A172 (cell line): Measurements from ENCODE around the gene CES2. TPM values are rescaled to one million over a fixed set of nuclear protein-coding genes. Genes with fewer than 3 reads are reported as not detected.
"Not testable (repeated sequence)": the region's sequence is repeated elsewhere in the genome, so short reads cannot be mapped to it uniquely, and the experiment has no call there.

Source experiments
- DNase-seq: peaks from one replicate; pipeline ENCODE4 v3.0.0-alpha.2; 2015; ENCODE audit warnings: low spot score
- total RNA-seq: library from RNA; depleted of rRNA; stranded (reverse); fragments of >200 nt; shearing (Covaris generic); gene quantifications from 2 replicates; pipeline ENCODE4 v1.2.3, GENCODE V29; 2014; rRNA removed

The CES2 gene
- total RNA-seq, 1 experiment from 2014 or later, result 19.7 TPM

DNA sequence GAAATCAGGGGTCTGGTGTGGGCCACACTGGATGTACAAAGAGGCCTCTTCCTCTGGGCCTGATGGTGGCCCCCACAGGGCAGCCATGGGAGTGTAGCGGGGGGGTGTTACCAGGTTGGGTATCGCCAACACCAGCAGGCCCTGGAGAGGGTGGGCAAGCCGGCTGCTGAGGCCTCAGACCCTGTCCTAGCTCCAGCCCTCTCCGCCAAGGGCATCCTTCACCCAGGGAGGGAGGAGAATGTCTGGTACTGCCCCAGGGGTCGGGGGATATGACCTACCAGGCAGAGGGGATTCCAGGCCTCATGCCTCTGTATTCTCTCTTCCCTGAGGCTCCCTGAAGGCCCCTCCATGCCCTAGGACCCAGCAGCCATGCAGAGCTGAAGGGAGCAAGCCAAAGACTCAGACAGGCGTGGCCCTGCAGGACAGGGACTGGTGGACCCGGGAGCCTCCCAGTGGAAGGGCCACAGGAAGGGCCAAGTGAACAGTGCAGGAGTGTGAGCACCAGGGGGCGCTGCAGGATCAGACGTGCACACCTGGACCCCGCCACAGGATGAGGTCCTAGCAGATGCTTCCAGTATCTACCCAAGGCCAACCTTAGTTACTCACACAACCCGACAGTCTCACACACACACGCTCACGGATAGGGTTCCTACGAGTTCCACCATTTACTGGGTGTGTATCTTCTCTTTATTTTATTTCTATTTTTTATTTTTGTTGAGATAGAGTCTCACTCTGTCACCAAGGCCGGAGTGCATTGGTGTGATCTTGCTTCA is 42.2 kb downstream of the CES2 start:
- DNase-seq, result peak; percentile 86

DNA sequence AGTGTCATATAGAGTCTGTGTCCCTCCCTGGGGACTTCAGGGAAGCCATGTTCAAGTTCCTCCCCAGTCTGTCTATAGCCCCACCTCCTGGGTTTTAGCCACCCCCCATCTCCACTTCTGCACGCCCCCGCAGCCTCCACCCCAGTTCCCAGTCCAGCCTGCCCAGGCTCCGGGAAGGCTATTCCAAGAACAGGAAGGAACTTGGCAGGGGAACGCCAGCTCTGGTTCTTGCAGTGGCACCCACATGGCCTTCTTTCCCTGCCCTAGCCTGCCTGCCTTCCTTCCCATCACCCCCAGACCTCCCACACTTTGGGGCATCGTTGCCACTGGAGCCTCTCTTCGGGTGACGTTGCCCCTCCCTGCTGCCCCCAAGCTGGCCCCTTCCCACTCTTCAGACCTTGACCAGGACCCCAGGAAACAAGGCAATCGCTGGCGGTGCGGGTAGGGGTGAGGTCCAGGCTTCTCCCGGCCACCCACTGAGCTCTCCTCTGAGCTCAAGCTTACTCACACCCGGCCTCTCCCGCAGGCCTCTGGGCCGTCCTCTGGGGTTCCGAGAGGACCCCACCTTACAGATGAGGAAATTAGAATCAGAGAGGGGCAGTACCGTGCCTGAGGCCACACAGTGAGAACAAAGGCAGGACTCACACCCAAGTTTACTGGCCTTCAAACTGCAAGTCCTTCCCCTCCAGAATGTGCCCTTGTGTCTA is 43.8 kb downstream of the CES2 start:
- DNase-seq, result peak; percentile 33

DNA sequence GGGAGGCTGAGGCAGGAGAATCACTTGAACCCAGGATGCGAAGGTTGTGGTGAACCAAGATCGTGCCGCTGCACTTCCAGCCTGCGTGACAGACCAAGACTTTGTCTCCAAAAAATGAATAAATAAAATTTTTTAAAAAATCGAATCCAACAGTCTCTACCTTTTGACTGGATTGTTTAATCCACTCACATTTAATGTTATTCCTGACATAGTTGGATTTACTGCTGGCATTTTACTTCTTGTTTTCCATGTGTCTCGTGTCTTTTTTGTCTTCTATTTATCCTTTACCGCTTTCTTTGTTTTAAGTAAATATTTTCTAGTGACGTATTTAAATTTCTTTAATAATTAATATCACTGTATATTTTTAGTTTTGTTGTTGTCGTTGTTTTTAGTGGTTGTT is 47.7 kb downstream of the CES2 start:
- no peak for DNase-seq

DNA sequence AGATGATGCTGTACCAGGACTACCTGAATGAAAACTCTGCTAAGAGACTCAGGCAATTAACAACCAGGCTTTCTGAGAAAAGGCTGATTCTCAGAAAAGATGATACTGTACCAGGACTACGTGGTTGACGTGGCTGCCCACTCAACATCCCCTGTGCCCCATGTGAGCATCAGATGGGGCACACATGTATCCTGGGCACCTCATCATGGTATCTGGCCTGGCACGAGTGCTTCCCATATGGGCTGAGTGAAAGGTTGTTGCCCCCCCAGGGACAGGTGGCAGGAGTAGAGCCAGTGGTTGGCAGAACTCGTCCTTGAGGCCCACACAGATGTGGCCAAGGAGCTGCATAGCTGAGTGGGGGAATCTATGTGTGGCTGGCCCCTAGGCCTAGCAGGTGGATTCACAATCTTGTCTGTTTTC is 49.6 kb downstream of the CES2 start:
- no peak for DNase-seq

DNA sequence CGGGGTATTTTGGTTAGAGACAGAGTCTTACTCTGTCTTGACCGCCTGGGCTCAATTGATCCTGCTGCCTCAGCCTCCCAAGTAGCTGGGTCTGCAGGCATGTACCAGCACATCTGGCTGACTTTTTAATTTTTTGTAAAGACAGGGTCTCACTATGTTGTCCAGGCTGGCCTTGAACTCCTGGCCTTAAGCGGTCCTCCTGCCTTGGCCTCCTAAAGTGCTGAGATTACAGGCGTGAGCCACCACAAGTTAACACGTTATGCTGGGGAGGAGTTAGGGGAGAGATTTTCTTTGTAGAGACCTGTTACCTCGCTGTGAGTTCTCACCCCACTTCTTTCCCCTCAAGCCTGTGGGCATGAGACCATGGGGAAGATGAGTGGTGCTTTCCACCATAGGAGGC is 51.2 kb downstream of the CES2 start:
- DNase-seq, result no peak

- no peak for DNase-seq
These were observed 53.0 kb downstream of the CES2 start, which contains the start of gene CES4A for GRCh38 chr16:66988197-66988788. CES4A (plus strand) TSS chr16:66988589; CDS start chr16:66988773, 184 bp downstream.

DNA sequence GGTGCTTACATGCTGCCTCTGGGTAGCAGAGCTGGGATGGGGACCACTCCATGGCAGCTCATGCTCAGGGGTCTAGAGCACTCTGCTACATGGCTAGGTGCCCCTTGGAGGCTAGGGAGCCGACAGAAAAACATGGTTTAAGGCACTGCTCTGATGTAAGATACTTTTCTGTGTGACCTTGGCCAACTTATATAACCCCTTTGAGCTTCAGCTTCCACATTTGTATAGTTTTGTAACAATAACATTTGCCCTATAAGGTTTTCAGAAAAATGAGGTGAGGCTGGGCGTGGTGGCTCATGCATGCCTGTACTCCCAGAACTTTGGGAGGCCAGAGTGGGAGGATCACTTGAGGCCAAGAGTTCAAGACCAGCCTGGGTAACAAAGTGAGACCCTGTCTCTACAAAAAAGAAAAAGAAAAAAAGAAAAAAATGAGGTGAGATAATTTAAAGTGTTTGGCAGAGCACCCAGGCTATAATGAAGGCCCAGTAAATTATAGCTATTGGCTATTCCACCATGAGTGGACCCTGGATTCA is 56.3 kb downstream of the CES2 start:
- DNase-seq, result no peak

GRCh38 chr16:66993558-66993957 is 58.2 kb downstream of the CES2 start:
- DNase-seq, result not testable (repeated sequence)

Other genes with a start within 250 kb of the CES2 start
- 34.8 and 35.0 TPM in 2 replicates for gene CMTM4, start 238.8 kb upstream of the CES2 start, total RNA-seq
- 57.1 and 59.0 TPM in 2 replicates for gene DYNC1LI2, start 183.9 kb upstream of the CES2 start, total RNA-seq
- gene TERB1, start 133.9 kb upstream of the CES2 start, total RNA-seq, result 0.07 TPM in 1 of 2 replicates, not detected in the other
- gene NAE1, start 104.5 kb upstream of the CES2 start, total RNA-seq, result 103 and 137 TPM in 2 replicates
- not detected in 2 replicates for gene CA7, start 91.1 kb upstream of the CES2 start, total RNA-seq
- 11.8 and 16.7 TPM in 2 replicates for gene PDP2, start 55.0 kb upstream of the CES2 start, total RNA-seq
- gene CDH16, start 16.6 kb upstream of the CES2 start, total RNA-seq, result not detected in 2 replicates
- gene RRAD, start 10.0 kb upstream of the CES2 start, total RNA-seq, result 1.0 and 2.8 TPM in 2 replicates
- 150 and 174 TPM in 2 replicates for gene CIAO2B, start 1.1 kb upstream of the CES2 start, total RNA-seq
- gene CES3, start 25.8 kb downstream of the CES2 start, total RNA-seq, result 0.05 and 0.17 TPM in 2 replicates
- not detected in 2 replicates for gene CES4A, start 53.1 kb downstream of the CES2 start, total RNA-seq
- gene CBFB, start 93.6 kb downstream of the CES2 start, total RNA-seq, result 72.3 and 89.4 TPM in 2 replicates
- gene PHAF1, start 174.4 kb downstream of the CES2 start, total RNA-seq, result 21.7 and 26.4 TPM in 2 replicates
- gene B3GNT9, start 215.5 kb downstream of the CES2 start, total RNA-seq, result 63.0 and 65.1 TPM in 2 replicates
- 28.9 and 36.1 TPM in 2 replicates for gene TRADD, start 224.4 kb downstream of the CES2 start, total RNA-seq
- gene FBXL8, start 224.4 kb downstream of the CES2 start, total RNA-seq, result 7.3 and 9.0 TPM in 2 replicates
- 5.8 and 10.9 TPM in 2 replicates for gene HSF4, start 229.2 kb downstream of the CES2 start, total RNA-seq
- gene NOL3, start 235.0 kb downstream of the CES2 start, total RNA-seq, result 11.2 and 19.6 TPM in 2 replicates
- gene MATCAP1, start 248.4 kb downstream of the CES2 start, total RNA-seq, result 15.6 and 17.5 TPM in 2 replicates